ENCODE data around the gene SPESP1. TPM values are rescaled to one million over a fixed set of nuclear protein-coding genes. Genes with fewer than 3 reads are reported as not detected.

The SPESP1 gene
- polyA plus RNA-seq, 1 donor (not counting 4 experiments of a cell fraction or from before 2014, with no cell fraction given), result 5.3 TPM

GRCh38 chr15:68888419-68888818 lies 41.9 kb upstream of the SPESP1 start:
- H3K4me2 ChIP-seq (ENCODE audit: control insufficient read depth, extremely low read depth, insufficient read depth, low read depth, low read length), result no peak overlapping the region
- TF ChIP-seq EZH2 (IDR thresholded peaks at IDR 0.05; ENCODE audit: low read length), result no peak
- TF ChIP-seq CTCF (optimal IDR thresholded peaks at IDR 0.05 in 1 of 3, IDR thresholded peaks at IDR 0.05 in 1 of 3, conservative IDR thresholded peaks at IDR 0.05 in 1 of 3; ENCODE audit: extremely low read depth in 1 of 3, insufficient read depth in 2 of 3, low read length in 3 of 3), result no peak
- H3K36me3 ChIP-seq (ENCODE audit: control insufficient read depth in 2 of 2, extremely low read depth in 1 of 2, insufficient read depth in 2 of 2, low read length in 2 of 2), result no peaks in the 10 kb centered on the region
- no peaks in the 10 kb centered on the region for H3K9me1 ChIP-seq (ENCODE audit: control insufficient read depth, extremely low read depth, insufficient read depth, low read length)
- dilution Hi-C loops (cut with MboI; ENCODE audit: extremely low pct_ligation_motif_present, low sequenced_read_pairs), result no loop called here
- H3K9me3 ChIP-seq (ENCODE audit: control insufficient read depth, low read depth, low read length), result no peaks in the 10 kb centered on the region
- DNase-seq (ENCODE audit: low read depth, low spot score) (no peak), FAIRE-seq (no peak)
- H3K27me3 ChIP-seq (ENCODE audit: control insufficient read depth, extremely low read depth, insufficient read depth, low read length), result no peaks in the 10 kb centered on the region
- H2AFZ ChIP-seq (ENCODE audit: control insufficient read depth, low read length), result no peak overlapping the region
- H4K20me1 ChIP-seq (ENCODE audit: control insufficient read depth, extremely low read depth, insufficient read depth, low read length), result no peaks in the 10 kb centered on the region
- no peak overlapping the region for H3K9ac ChIP-seq (ENCODE audit: control insufficient read depth, extremely low read depth, insufficient read depth, low read length)
- H3K4me3 ChIP-seq (ENCODE audit: control insufficient read depth in 2 of 3, extremely low read depth in 1 of 3, insufficient read depth in 2 of 3, low read depth in 1 of 3, low read length in 3 of 3), result no peak overlapping the region
- H3K27ac ChIP-seq (ENCODE audit: control insufficient read depth, insufficient read depth, low read length), result no peak overlapping the region
- H3K4me1 ChIP-seq (ENCODE audit: control insufficient read depth, extremely low read depth, insufficient read depth, low read length), result peaks cover 6% of the 10 kb centered on the region
- H3K79me2 ChIP-seq (ENCODE audit: control insufficient read depth, insufficient read depth, low read length), result no peaks in the 10 kb centered on the region

- Histone ChIP-seq H3K36me3 (ENCODE audit: control insufficient read depth in 2 of 2, extremely low read depth in 1 of 2, insufficient read depth in 2 of 2, low read length in 2 of 2) (no peaks in the 10 kb centered on the region), H3K27ac (ENCODE audit: control insufficient read depth, insufficient read depth, low read length) (no peak overlapping the region), H3K79me2 (ENCODE audit: control insufficient read depth, insufficient read depth, low read length) (no peaks in the 10 kb centered on the region), H3K9me1 (ENCODE audit: control insufficient read depth, extremely low read depth, insufficient read depth, low read length) (no peaks in the 10 kb centered on the region), H3K4me2 (ENCODE audit: control insufficient read depth, extremely low read depth, insufficient read depth, low read depth, low read length) (no peak overlapping the region), H2AFZ (ENCODE audit: control insufficient read depth, low read length) (no peak overlapping the region), H3K4me3 (ENCODE audit: control insufficient read depth in 2 of 3, extremely low read depth in 1 of 3, insufficient read depth in 2 of 3, low read depth in 1 of 3, low read length in 3 of 3) (no peak overlapping the region), H3K9ac (ENCODE audit: control insufficient read depth, extremely low read depth, insufficient read depth, low read length) (no peak overlapping the region), H3K4me1 (ENCODE audit: control insufficient read depth, extremely low read depth, insufficient read depth, low read length) (no peaks in the 10 kb centered on the region), H4K20me1 (ENCODE audit: control insufficient read depth, extremely low read depth, insufficient read depth, low read length) (no peaks in the 10 kb centered on the region), H3K27me3 (ENCODE audit: control insufficient read depth, extremely low read depth, insufficient read depth, low read length) (peaks cover 6% of the 10 kb centered on the region), H3K9me3 (ENCODE audit: control insufficient read depth, low read depth, low read length) (no peaks in the 10 kb centered on the region)
- no peak for DNase-seq (ENCODE audit: low read depth, low spot score)
- FAIRE-seq, result no peak
- TF ChIP-seq CTCF (optimal IDR thresholded peaks at IDR 0.05 in 1 of 3, IDR thresholded peaks at IDR 0.05 in 1 of 3, conservative IDR thresholded peaks at IDR 0.05 in 1 of 3; ENCODE audit: extremely low read depth in 1 of 3, insufficient read depth in 2 of 3, low read length in 3 of 3) (no peak), EZH2 (IDR thresholded peaks at IDR 0.05; ENCODE audit: low read length) (no peak)
- dilution Hi-C loops (cut with MboI; ENCODE audit: extremely low pct_ligation_motif_present, low sequenced_read_pairs), result no loop called here
Observed at GRCh38 chr15:68894208-68894607, 36.1 kb upstream of the SPESP1 start.

Measured in keratinocyte (primary cell).